NCI-H2196 treated with DMSO at 0.1 percent for 48 hours (cell line): Measurements from ENCODE around the gene PNPLA2.

Experiments
- DNase-seq: peaks from one replicate; lab custom pipeline; 2025; ENCODE audit not compliant: unreplicated experiment; lab: John Stamatoyannopoulos, UW

PNPLA2 gene

GRCh38 chr11:818396-819128 is at the start of gene PNPLA2:
PNPLA2 (plus strand) TSS chr11:818914; CDS start chr11:819719, 805 bp downstream.
- no peak for DNase-seq

- DNase-seq, result no peak
These were observed 48.6 kb upstream of the PNPLA2 start for GRCh38 chr11:769887-770641.

- DNase-seq, result no peak
These were observed 47.8 kb upstream of the PNPLA2 start for GRCh38 chr11:770642-771616.

- DNase-seq, result no peak
These were observed 47.0 kb upstream of the PNPLA2 start for GRCh38 chr11:771617-772204.

- DNase-seq, result no peak
These were observed 46.0 kb upstream of the PNPLA2 start for GRCh38 chr11:772429-773390.

GRCh38 chr11:773425-773824 is 45.3 kb upstream of the PNPLA2 start:
- DNase-seq, result no peak

- no peak for DNase-seq
These were observed 44.9 kb upstream of the PNPLA2 start for GRCh38 chr11:773830-774229.

- no peak for DNase-seq
These were observed 43.7 kb upstream of the PNPLA2 start for GRCh38 chr11:774873-775592.

GRCh38 chr11:776263-776560 is 42.5 kb upstream of the PNPLA2 start:
- no peak for DNase-seq

GRCh38 chr11:776561-777287 is 42.0 kb upstream of the PNPLA2 start:
- no peak for DNase-seq

- DNase-seq, result peak; percentile 72
These were observed 41.1 kb upstream of the PNPLA2 start, which contains the start of gene GATD1 for GRCh38 chr11:777288-778255. GATD1 (minus strand) TSS chr11:777487; CDS start chr11:777462, 25 bp downstream.

- no peak for DNase-seq
These were observed 39.4 kb upstream of the PNPLA2 start for GRCh38 chr11:778976-779954.

- DNase-seq, result no peak
These were observed 38.7 kb upstream of the PNPLA2 start for GRCh38 chr11:779955-780532.

GRCh38 chr11:782264-783174 is 36.2 kb upstream of the PNPLA2 start:
- DNase-seq, result no peak

- DNase-seq, result no peak
These were observed 35.1 kb upstream of the PNPLA2 start for GRCh38 chr11:783581-784015.
